GM12864 (cell line): Measurements from ENCODE around the gene PCDH20.

Experiments
- DNase-seq: peaks from one replicate; pipeline ENCODE4 v3.0.0-alpha.2; 2011; ENCODE audit warnings: low read depth
- H3K4me3 ChIP-seq: 2 replicates; pipeline ENCODE4 v1.5.1; 2011; ENCODE audit warnings: mild to moderate bottlenecking, low read depth, low read length, control low read depth
- CTCF ChIP-seq: IDR thresholded peaks from 2 replicates; pipeline ENCODE4 v1.5.1; 2011; ENCODE audit warnings: low read depth, mild to moderate bottlenecking, moderate library complexity, low read length, control low read depth, inconsistent platforms; ENCODE audit errors: missing control alignments

PCDH20 gene

GRCh38 chr13:61415749-61416148 is at the start of gene PCDH20:
PCDH20 (minus strand) TSS chr13:61415849; CDS start chr13:61415158, 691 bp downstream.
- no peak for DNase-seq
- H3K4me3 ChIP-seq, result no peak within 1 kb of the TSS
- TF ChIP-seq CTCF, result no peak

DNA sequence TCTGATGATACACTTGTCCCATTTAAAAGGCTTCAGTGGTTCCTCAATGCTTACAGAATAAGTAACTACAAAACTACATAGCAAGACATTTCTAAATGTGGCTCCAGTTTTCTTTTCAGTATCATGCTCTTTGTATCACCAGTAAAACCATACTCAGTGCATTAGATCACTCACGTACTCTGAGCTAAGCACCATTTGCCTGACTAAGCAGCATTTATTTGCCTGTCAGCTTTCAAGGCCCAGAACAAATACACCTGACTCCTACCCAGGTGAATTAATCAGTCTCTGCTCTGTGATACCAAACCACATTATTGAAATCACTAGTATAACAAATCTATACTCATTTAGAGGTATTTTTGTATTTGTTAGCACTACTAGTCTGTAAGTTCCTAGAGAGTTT is 47.4 kb upstream of the PCDH20 start:
- TF ChIP-seq CTCF, result no peak
- no peak overlapping the region for H3K4me3 ChIP-seq
- DNase-seq, result no peak

GRCh38 chr13:61453121-61453520 is 37.5 kb upstream of the PCDH20 start:
- no peak for TF ChIP-seq CTCF
- no peak overlapping the region for H3K4me3 ChIP-seq

DNA sequence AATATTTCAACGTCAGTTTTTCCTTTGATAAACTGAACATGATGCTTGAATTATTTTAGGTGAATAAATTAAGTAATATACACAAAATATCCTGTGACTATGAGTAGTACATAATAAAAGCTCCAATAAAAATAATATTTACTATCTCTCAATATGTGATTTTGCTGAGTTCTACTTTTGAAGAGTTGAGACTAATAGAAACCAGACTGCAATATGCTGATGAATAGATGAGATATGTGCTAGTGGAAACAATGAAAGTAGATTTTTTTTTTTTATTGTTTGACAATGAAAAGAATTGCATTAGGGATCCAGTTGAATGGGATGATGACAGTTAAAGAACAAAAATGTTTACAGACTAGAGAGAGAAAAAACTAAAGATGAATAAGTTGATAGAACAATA is 16.4 kb upstream of the PCDH20 start:
- H3K4me3 ChIP-seq, result no peak overlapping the region
- TF ChIP-seq CTCF, result no peak

More at GRCh38 chr13:61453121-61453520, 37.5 kb upstream of the PCDH20 start:
- DNase-seq, result no peak

DNA sequence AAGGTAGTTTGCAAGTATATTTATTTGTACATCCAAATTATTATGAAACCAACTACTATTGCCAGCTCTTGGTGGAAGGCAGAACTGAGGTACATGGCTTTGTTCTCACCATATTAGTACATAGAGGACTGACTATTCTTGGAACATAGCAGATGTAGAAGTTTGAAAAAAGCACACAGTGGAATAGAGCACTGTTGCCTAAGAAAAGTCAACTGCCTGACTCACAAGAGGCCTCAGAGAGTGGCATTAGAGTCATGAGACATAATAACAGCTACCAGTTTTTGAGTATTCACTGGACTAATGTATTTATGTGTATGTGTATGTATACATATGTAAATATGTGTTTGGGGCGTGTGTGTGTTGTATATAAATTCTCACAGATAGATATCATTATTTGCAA is 8.3 kb upstream of the PCDH20 start:
- no peak overlapping the region for H3K4me3 ChIP-seq
- no peak for DNase-seq
- TF ChIP-seq CTCF, result no peak

More for the DNA sequence above, 16.4 kb upstream of the PCDH20 start:
- DNase-seq, result no peak

DNA sequence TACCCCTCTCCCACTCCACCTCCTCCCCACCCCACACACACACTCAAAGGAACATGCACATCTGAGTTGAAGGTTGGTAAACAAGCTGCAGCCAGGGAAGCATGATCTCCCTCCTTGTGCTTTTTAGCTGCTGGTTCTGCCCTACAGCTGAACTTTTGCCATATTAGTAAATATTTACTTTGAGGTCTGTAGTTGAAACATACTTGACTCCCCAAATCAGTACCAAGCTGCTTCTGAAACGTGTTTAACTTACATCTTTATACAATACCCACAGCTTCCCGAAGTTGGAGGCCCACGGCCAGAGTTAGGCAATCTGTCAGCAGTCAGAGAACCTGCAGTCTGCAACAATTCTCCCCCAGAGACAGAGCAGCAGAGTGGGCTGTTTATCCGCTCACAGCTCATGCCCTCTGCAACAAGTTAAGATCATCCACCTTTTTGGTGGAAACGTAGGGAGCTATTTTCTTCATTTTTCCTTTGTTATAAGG is 1.5 kb upstream of the PCDH20 start:
- DNase-seq, result no peak
- TF ChIP-seq CTCF, result no peak
- no peak overlapping the region for H3K4me3 ChIP-seq

DNA sequence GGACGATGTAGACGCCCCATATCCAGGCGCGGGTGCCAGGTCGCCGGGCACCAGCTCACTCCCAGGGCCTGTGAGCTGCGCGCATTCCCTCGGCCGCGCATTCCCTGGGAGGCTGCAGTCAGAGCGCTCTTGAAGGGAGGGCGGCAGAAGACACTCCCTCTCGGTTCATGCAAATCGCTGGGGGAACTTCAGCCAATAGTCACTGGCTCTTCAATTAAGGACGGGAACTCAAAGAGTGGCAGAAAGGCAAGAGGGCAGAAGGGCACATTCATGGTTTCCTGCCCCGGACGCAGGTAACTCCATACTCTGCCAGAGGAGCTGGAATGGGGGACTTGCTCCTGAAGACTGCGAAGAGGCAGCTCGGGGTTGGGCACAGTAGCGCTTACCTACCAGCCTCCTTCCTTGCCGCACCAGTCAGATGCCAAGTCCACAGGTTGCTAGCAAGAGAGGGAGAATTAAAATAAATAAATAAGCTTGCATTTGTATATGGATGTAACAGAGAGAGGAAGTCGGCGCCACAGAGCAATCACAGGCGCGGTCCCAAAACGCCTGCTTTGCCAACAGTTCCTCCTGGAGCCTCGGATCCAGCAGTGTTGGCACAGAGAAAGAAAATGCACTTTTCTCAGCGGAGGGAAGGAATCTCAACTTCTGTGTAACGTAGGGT is 459 bp downstream of the PCDH20 start:
- no peak for DNase-seq
- no peak for TF ChIP-seq CTCF
- H3K4me3 ChIP-seq, result no peak overlapping the region
